ENCODE data around the gene PCF11.

DNA sequence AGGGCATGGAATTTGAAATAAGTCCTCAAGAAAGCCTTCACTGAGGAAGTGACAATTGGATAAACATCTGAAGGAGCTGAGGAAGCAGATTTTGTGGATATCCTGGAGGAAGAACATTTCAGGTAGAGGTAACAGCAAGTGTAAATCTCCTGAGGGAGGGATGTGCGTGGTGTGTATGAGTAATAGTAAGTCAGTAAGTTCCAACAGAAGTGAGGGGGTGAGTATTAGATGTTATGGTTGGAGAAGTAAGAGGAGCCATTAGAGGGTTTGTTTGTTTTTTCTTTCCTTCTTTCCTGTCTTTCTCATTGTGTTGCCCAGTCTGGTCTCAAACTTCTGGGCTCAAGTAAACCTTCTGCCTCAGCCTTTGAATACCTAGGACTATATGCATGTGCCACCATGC, 65.6 kb downstream of the PCF11 start:
- no peak for TF ChIP-seq CTCF (IDR thresholded peaks at IDR 0.05)
- no peak for TF ChIP-seq EZH2 (IDR thresholded peaks at IDR 0.05)
- TF ChIP-seq EZH2phosphoT487 (IDR thresholded peaks at IDR 0.05), result no peak
